Suppressor macrophage (primary cell): ENCODE data around the gene ZNF45.
"Not testable (repeated sequence)": the region's sequence is repeated elsewhere in the genome, so short reads cannot be mapped to it uniquely, and the experiment has no call there.

Source experiments
- DNase-seq, 4 experiments: peaks; one replicate each; pipeline ENCODE4 v3.0.0-alpha.2; 2020 to 2022
- total RNA-seq, 17 experiments: gene quantifications; one replicate each; lab custom pipeline; 2026; ENCODE audit warnings: mixed read lengths in 6 of 17, inconsistent platforms in 3 of 17; lab: John Stamatoyannopoulos, UW

The ZNF45 gene
- 5.5 to 26.2 (median 18.2) reads per million in 17 experiments for total RNA-seq

DNA sequence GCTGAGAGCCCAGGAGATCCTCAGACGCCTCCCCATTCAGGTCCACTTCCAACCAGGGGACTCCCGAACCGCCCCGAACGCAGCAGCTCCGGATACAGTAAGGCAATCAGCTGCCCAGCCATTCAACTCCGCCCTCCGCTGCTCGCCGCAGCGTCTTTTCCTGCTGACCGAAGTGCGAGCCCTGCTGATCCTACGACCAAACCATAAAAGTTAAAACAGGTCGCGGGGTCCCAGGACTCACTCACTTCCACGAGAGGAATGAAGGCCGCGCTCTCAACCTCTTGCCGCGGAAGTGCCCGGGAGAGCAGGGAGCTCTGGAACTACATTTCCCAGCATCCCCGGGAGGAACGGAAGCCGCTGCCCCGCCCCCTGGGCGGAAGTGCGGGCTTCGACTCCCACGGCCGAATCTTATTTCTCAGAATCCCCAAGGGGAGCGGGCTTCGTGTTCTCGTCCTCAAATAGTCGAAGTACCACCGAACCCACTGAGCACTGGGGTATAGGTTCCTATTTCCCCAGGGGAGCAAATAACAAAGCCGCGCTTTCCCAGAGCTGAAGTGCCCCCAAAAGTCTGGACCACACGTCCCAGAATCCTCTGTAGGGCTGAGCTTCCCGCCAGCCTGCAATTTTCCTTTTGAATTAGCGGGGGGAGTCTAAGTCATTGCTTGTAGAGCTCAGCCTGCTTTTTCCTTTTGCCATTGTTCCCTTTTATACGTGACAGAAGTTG lies at the start of gene ZNF45:
TSS of gene ZNF45 (minus strand) at position 298 of the 724 bp plus-strand sequence. CDS start 13,097 bp downstream, outside the sequence.
- peak; percentile 92 to 95 (median 94) for DNase-seq

DNA sequence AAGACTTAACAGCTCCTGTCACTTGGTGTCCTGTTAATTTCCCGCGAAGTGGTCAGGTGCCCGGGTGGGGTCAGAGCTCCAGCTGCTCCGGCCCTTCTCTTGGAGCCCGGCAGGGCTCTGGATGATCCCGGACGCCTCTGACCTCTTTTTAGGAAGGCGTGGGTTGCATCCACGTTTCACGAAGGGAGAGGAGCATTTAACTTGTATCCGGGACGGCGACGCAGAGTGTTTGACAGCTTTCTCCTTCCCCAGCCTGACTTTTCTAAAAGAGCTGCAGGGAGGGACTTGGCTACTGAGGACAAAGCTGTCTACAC lies 49.6 kb upstream of the ZNF45 start:
- DNase-seq, result peak in 2 of 4 experiments; percentile 47

DNA sequence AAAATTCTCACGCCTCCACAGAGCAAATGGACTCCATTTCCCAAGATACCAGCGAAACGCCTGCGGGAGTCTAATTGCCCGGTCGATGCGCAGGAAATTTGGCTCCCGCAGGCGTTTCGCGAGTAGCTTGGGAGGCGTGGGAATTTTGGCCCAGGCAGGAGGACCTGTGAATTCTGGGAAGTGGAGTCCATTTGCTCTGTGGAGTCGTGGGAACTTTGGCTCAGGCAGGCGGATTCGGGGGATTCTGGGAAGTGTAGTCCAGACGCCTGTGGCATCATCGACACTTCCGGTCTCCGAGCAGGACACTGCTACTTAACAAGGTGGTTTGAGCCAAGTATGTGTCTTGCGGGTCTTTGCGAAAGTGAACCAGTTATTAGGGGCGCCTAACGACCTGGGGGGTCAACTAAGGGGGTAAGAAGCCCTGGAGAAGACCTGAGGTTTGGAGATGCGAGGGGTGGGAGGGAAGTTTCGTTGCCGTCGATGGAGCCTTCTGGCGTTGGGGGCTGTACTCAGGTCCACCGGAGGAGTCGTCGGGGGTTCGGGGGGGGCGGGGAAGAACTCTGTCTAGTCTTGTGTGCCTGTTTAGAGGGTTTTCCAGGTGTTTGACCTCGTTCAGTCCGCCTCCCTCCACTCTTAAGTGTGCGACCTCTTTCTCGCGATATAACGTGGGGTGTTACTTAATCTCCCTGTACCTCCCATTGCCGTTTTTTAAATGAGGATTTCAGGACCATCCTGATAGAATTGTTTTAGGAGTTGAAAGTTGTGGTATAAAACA lies 49.0 kb upstream of the ZNF45 start, which contains the start of gene ZNF155:
TSS of gene ZNF155 (plus strand) at position 277 of the 775 bp plus-strand sequence. CDS start 4,356 bp downstream, outside the sequence.
- peak; percentile 90 to 96 (median 93) for DNase-seq

DNA sequence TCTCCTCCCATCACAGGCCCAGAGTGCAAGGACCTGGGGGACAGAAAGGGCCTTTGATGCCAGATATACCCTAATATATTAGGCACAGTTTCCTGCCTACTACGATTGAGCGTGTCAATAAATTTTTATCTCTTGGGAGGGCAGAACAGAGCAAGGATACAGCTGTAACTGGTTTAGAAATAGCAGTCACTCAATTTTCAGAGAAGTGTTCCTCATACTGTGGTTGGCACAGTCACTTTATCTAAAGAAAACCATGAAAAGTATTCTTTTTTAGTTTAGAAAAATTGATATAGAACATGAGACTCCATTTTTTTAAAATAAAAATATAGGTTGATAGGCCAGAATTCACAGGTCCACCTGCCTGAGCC lies 48.4 kb upstream of the ZNF45 start:
- no peak for DNase-seq

DNA sequence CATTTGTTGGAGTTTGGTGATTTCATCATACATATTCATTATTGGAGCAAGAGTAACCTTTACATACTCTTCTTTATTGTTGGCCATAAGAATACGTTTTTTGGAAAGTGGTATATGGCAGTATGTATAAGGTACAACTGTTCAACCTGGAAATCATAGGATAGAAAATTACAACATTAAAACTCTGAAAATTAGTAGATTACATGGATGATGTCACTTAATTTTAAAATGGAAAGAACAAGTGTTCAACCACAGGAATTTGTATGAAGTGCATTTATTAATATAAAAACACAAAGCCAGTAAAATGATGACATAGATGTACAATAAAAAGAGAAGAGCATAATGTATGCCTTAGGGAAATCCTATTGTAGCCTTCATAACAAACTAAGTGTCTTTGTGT lies 41.6 kb upstream of the ZNF45 start:
- DNase-seq, result no peak

DNA sequence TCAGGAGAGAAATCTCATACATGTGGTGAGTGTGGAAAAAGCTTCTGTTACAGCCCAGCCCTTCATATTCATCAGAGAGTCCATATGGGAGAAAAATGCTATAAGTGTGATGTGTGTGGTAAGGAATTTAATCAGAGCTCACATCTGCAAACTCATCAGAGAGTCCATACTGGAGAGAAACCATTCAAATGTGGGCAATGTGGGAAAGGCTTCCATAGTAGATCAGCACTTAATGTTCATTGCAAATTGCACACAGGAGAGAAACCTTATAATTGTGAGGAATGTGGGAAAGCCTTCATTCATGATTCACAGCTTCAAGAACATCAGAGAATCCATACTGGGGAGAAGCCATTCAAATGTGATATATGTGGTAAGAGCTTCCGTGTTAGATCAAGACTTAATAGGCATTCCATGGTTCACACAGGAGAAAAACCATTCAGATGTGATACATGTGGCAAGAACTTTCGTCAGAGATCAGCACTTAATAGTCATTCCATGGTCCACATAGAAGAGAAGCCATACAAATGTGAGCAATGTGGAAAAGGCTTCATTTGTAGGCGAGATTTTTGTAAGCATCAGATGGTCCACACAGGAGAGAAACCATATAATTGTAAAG lies 31.1 kb upstream of the ZNF45 start:
- no peak for DNase-seq

DNA sequence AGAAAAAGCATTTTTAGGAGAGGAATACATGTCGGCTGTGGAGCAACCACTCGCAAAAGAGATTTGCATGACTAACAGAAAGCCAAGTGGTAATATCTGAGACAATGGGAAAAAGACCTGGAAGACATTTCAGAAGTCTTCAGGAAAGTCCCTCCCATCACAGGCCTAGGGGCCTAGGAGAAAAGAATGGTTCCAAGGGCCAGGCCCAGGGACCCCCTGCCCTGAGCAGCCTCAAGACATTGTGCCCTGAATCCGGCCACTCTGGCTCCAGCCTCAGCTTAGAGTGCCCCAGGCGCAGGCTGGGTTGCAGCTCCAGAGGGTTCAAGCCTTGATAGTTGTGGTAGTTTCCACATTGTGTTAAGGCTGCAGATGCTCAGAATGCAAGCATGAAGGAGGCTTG lies 25.3 kb upstream of the ZNF45 start:
- no peak for DNase-seq

DNA sequence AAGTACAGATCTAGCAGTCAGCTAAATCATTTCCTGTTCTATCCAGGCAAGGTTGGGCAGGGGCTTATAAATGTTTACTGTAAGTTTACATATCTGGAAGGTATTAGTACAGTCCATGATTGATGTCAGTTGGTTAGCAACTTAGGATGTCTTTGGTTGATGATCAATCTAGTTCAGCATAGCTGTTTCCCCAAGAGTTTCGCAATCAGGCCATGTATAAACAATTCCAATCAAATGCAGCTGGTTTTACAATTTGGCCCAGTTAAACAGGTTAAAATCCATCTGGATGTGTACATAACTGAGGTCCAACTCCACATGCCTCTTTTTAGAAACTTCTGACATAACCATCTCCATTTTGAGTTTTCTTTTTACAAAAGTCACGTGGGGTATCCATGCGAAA lies 22.8 kb upstream of the ZNF45 start:
- DNase-seq, result no peak

DNA sequence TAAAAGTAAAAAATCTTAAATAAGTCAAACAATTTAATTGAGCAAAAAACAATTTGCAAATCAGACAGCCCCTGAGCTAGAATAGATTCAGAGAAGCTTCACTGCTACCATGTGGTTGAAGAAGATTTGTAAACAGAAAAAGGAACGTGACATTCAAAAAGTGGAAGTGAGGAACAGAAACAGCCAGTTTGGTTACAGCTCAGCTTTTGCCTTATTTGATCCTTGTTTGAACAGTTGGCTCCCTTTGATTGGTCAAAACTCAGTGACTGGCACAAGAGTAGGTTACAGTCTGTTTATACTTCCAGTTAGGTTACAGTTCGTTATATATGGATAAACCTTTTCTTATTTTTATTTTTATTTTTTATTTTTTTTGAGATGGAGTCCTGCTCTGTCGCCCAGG lies 21.7 kb upstream of the ZNF45 start:
- DNase-seq, result peak; percentile 6 to 49 (median 21)

DNA sequence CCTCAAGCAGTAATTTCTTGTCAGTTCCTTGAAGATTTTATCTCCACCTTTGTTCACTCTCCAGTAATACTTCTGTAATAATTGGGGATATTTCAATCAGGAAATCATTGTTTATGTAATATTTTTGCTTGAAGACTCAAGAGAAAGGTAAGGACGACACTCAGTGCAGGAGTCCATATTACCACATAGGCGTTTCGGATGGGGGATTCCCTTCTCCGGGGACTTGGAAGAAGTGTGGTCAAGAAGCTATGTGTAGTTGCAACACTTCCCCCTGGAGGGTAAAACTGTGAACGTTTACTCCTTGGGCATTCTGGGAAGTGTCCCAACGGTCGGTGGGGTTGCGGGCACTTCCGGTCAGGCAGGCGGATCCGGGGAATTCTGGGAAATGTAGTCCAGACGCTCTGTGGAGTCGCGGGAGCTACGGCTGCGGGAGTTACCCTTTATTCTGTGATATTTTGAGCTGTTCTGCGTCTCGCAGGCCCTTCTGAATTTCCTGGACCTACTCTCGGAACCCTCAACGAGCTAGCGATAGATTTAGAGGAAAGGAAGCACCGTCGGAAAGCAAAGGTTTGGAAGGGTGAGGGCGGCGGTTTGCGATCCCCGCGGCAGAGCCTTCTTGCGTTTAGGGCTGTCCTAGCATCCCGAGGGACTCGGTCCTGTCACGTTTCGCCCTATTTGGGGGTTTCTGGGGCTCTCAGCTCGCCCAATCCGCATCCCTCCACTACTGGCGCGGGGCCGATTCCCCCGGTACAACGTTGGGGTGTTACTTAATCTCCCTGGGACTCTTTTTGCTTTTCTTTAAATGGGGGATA lies 16.0 kb upstream of the ZNF45 start, which contains the start of gene ZNF221:
TSS of gene ZNF221 (plus strand) at position 395 of the 812 bp plus-strand sequence. CDS start 11,499 bp downstream, outside the sequence.
- peak; percentile 94 to 98 (median 96) for DNase-seq

DNA sequence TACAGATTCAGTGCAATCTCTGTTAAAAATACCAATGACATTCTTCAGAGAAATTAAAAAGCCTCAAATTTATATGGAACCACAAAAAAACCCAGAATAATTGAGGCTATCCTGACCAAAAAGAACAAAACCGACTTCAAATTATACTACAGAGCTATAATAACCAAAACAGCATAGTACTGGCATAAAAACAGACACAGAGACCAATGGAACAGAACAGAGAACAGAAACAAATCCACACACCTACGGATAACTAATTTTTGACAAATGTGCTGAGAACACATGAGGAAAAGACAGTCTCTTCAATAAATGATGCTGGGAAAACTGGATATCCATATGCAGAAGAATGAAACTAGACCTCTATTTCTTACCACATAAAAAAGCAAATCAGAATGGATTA lies 14.7 kb upstream of the ZNF45 start:
- DNase-seq, result not testable (repeated sequence)

DNA sequence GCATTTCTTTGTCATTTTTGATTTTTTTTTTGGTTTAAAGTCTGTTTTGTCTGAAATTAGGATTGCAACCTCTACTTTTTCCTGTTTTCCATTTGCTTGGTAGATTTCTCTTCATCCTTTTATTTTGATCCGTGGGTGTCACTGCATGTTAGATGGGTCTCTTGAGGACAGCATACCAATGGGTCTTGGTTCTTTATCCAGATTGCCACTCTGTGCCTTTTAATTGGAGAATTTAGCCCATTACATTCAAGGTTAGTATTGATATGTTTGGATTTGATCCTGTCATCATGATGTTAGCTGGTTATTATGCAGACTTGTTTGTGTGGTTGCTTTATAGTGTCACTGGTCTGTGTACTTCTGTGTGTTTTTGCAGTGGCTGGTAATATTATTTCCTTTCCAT lies 12.3 kb upstream of the ZNF45 start:
- not testable (repeated sequence) for DNase-seq

DNA sequence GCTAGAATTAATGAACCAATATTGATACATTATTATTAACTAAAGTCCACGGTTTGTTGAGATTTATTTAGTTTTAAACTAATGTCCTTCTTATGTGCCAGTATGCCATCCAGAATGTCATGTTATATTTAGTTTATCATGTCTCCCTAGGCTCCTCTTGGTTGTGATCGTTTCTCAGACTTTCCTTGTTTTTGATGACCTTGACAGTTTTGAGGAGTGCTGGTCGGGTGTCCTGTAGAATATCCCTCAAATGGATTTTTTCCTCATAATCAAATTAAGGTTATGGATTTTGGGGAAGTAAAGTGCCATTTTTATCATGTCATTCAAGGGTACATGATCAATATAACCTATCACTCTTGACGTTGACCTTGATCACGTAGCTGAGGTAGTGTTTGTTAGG lies 6.1 kb upstream of the ZNF45 start:
- DNase-seq, result no peak

DNA sequence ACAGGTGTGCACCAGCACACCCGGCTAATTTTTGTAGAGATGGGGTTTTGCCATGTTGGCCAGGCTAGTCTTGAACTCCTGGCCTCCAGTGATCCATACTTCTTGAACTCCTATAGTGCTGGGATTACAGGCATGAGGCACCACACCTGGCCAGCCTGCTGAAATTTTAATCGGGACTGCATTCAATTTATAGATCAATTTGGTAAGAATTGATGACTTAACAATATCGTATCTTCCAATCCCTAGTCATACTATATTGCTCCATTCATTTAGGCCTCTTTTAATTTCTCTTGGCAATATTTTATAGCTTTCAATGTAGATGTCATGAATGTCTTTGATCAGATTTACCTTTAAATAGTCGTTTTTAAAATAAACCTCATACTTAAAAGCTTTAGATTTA lies 5.6 kb upstream of the ZNF45 start:
- no peak for DNase-seq

DNA sequence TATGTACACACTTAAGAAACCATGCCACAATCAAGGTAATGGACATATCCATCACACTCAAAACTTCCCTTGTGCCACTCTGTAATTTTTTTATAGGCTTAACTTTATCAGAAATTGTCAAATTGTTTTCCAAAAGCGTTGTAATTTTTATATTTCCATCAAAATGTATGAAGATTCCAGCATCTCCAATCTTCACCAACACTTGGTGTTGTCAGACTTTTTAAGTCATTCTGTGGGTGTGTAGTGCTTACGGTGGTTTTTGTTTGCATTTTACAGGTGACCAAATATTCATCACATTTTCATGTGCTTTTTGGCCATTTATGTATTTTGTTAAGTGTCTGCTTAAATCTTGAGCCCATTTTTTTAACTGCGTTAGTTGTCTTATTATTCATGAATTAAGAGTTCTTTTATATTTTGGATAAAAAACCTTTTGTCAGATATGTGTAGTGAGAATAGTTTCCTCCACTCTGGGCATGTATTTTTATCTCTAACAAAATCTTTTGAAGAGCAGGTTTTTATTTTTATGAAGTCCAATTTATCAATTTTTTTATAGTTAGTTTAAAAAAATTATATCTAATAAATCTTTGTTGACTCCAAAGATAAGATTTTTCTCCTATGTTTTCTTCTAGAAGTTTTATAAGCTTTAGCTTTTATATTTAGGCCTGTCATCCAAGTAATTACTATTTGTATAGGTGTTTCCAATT lies 4.6 kb upstream of the ZNF45 start:
- DNase-seq, result no peak

DNA sequence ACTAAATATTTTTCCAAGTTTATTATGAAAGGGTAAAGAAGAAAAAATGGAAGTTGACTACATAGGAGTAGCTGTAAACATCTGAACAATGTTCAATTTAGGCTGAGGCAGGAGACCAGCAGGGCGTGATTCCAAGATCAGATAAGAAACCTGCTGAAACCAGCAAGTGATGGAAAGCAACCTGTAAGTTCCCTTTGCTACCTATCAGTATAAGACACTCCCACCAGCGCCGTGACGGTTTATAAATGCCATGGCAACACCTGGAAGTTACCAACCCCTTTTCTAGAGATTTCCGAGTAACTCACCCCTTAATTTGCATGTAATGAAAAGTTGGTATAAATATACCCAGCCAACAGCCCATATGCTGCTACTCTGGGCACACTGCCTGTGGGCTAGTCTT lies 1.1 kb upstream of the ZNF45 start:
- no peak for DNase-seq

DNA sequence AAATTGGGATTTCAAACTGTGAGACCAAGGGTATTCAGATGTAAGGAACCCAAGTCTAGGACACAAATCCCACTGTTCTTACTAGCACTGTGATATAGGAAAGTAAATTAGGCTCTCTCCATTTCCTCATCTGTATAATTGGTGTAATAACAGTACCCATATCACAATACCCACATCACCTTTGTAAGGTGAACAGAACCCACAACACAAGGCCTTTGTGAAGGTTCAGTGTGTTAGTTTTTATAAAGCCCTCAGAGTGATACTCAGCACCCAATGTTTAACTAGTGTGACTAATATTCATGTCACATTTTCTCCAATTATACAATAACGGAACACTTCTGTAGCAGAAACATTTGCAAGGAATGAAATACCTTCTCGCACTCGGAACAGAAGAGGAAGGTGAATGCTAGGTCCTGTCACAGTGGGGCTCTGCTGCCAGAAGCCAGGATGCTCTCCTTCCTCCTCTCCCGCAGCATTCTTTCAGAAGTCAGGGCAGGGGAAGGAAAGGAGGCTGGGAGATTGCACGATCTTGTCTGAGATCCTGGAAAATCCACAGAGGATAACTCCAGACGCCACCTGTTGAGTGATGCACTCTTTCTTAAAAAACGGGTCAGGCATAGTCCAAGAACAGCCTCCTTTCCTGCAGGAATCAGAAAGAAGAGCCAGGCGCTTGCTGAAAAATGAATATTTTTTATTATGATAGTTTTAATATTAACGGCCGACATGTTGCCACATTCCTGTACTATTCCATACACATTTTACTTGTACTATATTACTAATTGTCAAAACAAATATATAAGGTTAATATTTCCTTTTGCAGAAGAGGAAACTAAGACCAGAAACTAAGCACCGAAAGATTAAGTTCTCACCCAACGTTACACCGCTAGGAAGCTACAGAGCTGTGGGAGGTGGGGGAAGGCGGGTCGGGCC lies 762 bp downstream of the ZNF45 start:
- DNase-seq, result peak in 2 of 4 experiments; percentile 7 to 10

DNA sequence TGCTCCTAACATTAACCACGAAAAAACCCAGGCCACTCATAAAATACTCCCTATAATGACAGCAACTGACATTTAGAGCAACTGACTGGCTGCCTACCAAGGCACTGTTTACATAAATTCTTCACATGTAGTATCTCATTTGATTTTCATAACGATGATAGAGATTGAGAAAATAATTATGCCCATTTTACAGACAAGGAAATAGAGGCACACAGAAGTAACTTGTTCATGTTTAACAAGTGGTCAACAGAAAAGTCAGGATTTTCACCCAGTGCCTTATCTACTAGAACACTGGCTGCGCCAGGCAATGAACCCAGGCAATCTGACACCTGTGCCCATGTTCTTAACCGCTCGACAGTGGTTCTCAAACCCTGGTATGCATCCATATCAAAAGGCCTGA lies 6.3 kb downstream of the ZNF45 start:
- no peak for DNase-seq

DNA sequence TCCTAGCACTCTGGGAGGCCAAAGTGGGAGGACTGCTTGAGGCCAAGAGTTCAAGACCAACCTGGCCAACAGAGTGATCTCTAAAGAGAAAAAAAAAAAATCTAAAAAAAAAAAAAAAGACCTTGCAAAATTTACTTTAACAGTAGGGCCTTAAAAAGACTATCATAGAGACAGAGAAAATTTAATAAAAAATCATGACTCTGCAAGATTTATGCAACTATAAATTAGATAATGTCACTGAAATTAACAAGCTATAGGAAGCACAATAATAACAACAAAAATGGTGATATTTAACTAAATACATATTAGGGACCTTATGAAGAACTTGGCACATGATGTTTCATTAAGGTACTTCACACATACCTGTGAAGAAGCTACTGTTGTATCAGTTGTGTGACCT lies 11.2 kb downstream of the ZNF45 start:
- no peak for DNase-seq

DNA sequence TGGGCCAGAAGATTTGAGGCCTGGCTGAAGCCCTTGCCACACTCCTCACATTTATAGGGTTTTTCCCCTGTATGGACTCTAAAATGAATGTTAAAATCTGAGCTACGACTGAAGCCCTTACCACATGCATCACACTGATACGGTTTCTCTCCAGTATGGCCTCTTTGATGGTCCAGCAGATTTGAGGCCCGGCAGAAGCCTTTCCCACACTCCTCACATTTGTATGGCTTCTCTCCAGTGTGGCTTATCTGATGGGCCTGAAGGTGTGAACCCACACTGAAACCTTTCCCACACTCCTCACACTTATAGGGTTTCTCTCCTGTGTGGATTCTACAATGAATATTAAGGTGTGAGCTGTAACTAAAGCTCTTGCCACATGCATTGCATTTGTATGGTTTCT lies 21.0 kb downstream of the ZNF45 start:
- DNase-seq, result no peak

DNA sequence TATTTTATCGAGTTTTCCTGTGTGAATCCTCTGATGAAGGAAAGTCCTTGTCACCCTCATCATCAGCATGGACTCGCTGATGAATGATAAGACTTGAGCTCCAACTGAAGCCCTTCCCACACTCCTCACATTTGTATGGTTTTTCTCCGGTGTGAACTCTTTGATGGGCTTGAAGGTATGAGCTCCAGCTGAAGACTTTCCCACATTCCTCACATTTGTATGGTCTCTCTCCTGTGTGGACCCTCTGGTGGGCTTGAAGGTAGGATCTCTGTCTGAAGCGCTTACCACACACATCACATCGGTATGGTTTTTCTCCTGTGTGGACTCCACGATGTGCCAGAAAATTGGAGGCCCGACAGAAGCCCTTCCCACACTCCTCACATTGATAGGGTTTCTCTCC lies 21.7 kb downstream of the ZNF45 start:
- no peak for DNase-seq
